HEK293 (cell line): ENCODE measurements around the gene SNX19.

ENCODE experiments used
- BCL11A ChIP-seq: fragments of 450-650 bp; formaldehyde crosslinking; IDR thresholded peaks from 2 replicates; pipeline ENCODE4 v1.5.1; 2016; ENCODE audit warnings: low read depth, missing biosample characterization, missing genetic modification characterization
- GLI2 ChIP-seq: fragments of 450-650 bp; formaldehyde crosslinking; IDR thresholded peaks from 2 replicates; pipeline ENCODE4; 2017; ENCODE audit warnings: missing biosample characterization, missing genetic modification characterization, low read depth, borderline replicate concordance
- KLF8 ChIP-seq: fragments of 450-650 bp; formaldehyde crosslinking; IDR thresholded peaks from 2 replicates; pipeline ENCODE4 v1.5.1; 2016; ENCODE audit warnings: missing biosample characterization, missing genetic modification characterization
- PRDM1 ChIP-seq: fragments of 450-650 bp; formaldehyde crosslinking; IDR thresholded peaks from 2 replicates; pipeline ENCODE4; 2016; ENCODE audit warnings: missing biosample characterization, missing genetic modification characterization
- SP3 ChIP-seq: fragments of 450-650 bp; formaldehyde crosslinking; IDR thresholded peaks from 2 replicates; pipeline ENCODE4 v1.5.1; 2016; ENCODE audit warnings: missing biosample characterization, missing genetic modification characterization
- SP7 ChIP-seq: fragments of 450-650 bp; formaldehyde crosslinking; IDR thresholded peaks from 2 replicates; pipeline ENCODE4 v1.5.1; 2016; ENCODE audit warnings: missing biosample characterization, missing genetic modification characterization
- TRIM28 ChIP-seq: IDR thresholded peaks from 2 replicates; pipeline ENCODE4 v1.6.1; 2011; ENCODE audit warnings: low read length, control low read depth, borderline replicate concordance
- ZBTB1 ChIP-seq: fragments of 450-650 bp; formaldehyde crosslinking; IDR thresholded peaks from 2 replicates; pipeline ENCODE4 v1.5.1; 2016; ENCODE audit warnings: missing biosample characterization, missing genetic modification characterization
- ZBTB11 ChIP-seq: fragments of 450-650 bp; formaldehyde crosslinking; conservative IDR thresholded peaks from 2 replicates; pipeline ENCODE4 v1.5.1; 2016; ENCODE audit warnings: low read depth, missing biosample characterization, missing genetic modification characterization
- ZBTB17 ChIP-seq: fragments of 450-650 bp; formaldehyde crosslinking; IDR thresholded peaks from 2 replicates; pipeline ENCODE4 v1.5.1; 2016; ENCODE audit warnings: missing biosample characterization, missing genetic modification characterization
- ZBTB7A ChIP-seq: fragments of 450-650 bp; formaldehyde crosslinking; IDR thresholded peaks from 2 replicates; pipeline ENCODE4 v1.5.1; 2016; ENCODE audit warnings: low read depth, missing biosample characterization, missing genetic modification characterization
- ZFHX2 ChIP-seq: fragments of 450-650 bp; formaldehyde crosslinking; conservative IDR thresholded peaks from 2 replicates; pipeline ENCODE4 v1.5.1; 2016; ENCODE audit warnings: missing biosample characterization, missing genetic modification characterization
- ZNF184 ChIP-seq: fragments of 450-650 bp; IDR thresholded peaks from 2 replicates; pipeline ENCODE4 v1.5.1; 2018; ENCODE audit warnings: missing biosample characterization, mild to moderate bottlenecking, missing genetic modification characterization
- ZNF2 ChIP-seq: fragments of 450-650 bp; formaldehyde crosslinking; IDR thresholded peaks from 2 replicates; pipeline ENCODE4 v1.5.1; 2016; ENCODE audit warnings: missing biosample characterization, missing genetic modification characterization
- ZNF324 ChIP-seq: fragments of 450-650 bp; formaldehyde crosslinking; IDR thresholded peaks from 2 replicates; pipeline ENCODE4 v1.5.1; 2016; ENCODE audit warnings: missing biosample characterization, missing genetic modification characterization
- ZNF404 ChIP-seq: fragments of 450-650 bp; formaldehyde crosslinking; IDR thresholded peaks from 2 replicates; pipeline ENCODE4 v1.5.1; 2017; ENCODE audit warnings: missing biosample characterization, missing genetic modification characterization
- ZNF449 ChIP-seq: fragments of 450-650 bp; formaldehyde crosslinking; IDR thresholded peaks from 2 replicates; pipeline ENCODE4 v1.5.1; 2017; ENCODE audit warnings: missing biosample characterization, mild to moderate bottlenecking, missing genetic modification characterization, moderate library complexity
- ZNF521 ChIP-seq: fragments of 450-650 bp; formaldehyde crosslinking; IDR thresholded peaks from 2 replicates; pipeline ENCODE4 v1.5.1; 2017; ENCODE audit warnings: missing biosample characterization, mild to moderate bottlenecking, missing genetic modification characterization
- ZNF555 ChIP-seq: fragments of 450-650 bp; formaldehyde crosslinking; conservative IDR thresholded peaks from 2 replicates; pipeline ENCODE4 v1.5.1; 2017; ENCODE audit warnings: missing biosample characterization, mild to moderate bottlenecking, missing genetic modification characterization, inconsistent platforms
- ZNF560 ChIP-seq: fragments of 450-650 bp; formaldehyde crosslinking; IDR thresholded peaks from 2 replicates; pipeline ENCODE4 v1.5.1; 2017; ENCODE audit warnings: missing biosample characterization, missing genetic modification characterization, borderline replicate concordance
- ZNF585B ChIP-seq: fragments of 450-650 bp; formaldehyde crosslinking; IDR thresholded peaks from 2 replicates; pipeline ENCODE4 v1.5.1; 2016; ENCODE audit warnings: missing biosample characterization, missing genetic modification characterization
- ZNF776 ChIP-seq: fragments of 450-650 bp; formaldehyde crosslinking; IDR thresholded peaks from 2 replicates; pipeline ENCODE4 v1.5.0; 2017; ENCODE audit warnings: missing biosample characterization, missing genetic modification characterization, borderline replicate concordance
- ZNF777 ChIP-seq: fragments of 450-650 bp; formaldehyde crosslinking; IDR thresholded peaks from 2 replicates; pipeline ENCODE4 v1.5.1; 2017; ENCODE audit warnings: missing biosample characterization, missing genetic modification characterization, borderline replicate concordance
- ZNF830 ChIP-seq: fragments of 450-650 bp; IDR thresholded peaks from 2 replicates; pipeline ENCODE4 v1.5.0; 2018; ENCODE audit warnings: missing biosample characterization, missing genetic modification characterization, low read depth, mild to moderate bottlenecking, moderate library complexity
- ZNF837 ChIP-seq: fragments of 450-650 bp; formaldehyde crosslinking; IDR thresholded peaks from 2 replicates; pipeline ENCODE4 v1.5.1; 2016; ENCODE audit warnings: missing biosample characterization, missing genetic modification characterization
- ZSCAN30 ChIP-seq: fragments of 450-650 bp; IDR thresholded peaks from 2 replicates; pipeline ENCODE4 v1.5.1; 2018; ENCODE audit warnings: missing biosample characterization, mild to moderate bottlenecking, missing genetic modification characterization, moderate library complexity
- TF ChIP-seq, protein P1 (sequence below): fragments of 450-650 bp; IDR thresholded peaks from 2 replicates; pipeline ENCODE4 v1.5.1; 2018; ENCODE audit warnings: missing biosample characterization, mild to moderate bottlenecking, missing genetic modification characterization
- TF ChIP-seq, protein P2 (sequence below): fragments of 450-650 bp; formaldehyde crosslinking; IDR thresholded peaks from 2 replicates; pipeline ENCODE4 v1.5.1; 2016; ENCODE audit warnings: missing biosample characterization, missing genetic modification characterization
- TF ChIP-seq, protein P3 (sequence below): fragments of 450-650 bp; formaldehyde crosslinking; IDR thresholded peaks from 2 replicates; pipeline ENCODE4 v1.5.1; 2016; ENCODE audit warnings: missing biosample characterization, missing genetic modification characterization

The SNX19 gene

DNA sequence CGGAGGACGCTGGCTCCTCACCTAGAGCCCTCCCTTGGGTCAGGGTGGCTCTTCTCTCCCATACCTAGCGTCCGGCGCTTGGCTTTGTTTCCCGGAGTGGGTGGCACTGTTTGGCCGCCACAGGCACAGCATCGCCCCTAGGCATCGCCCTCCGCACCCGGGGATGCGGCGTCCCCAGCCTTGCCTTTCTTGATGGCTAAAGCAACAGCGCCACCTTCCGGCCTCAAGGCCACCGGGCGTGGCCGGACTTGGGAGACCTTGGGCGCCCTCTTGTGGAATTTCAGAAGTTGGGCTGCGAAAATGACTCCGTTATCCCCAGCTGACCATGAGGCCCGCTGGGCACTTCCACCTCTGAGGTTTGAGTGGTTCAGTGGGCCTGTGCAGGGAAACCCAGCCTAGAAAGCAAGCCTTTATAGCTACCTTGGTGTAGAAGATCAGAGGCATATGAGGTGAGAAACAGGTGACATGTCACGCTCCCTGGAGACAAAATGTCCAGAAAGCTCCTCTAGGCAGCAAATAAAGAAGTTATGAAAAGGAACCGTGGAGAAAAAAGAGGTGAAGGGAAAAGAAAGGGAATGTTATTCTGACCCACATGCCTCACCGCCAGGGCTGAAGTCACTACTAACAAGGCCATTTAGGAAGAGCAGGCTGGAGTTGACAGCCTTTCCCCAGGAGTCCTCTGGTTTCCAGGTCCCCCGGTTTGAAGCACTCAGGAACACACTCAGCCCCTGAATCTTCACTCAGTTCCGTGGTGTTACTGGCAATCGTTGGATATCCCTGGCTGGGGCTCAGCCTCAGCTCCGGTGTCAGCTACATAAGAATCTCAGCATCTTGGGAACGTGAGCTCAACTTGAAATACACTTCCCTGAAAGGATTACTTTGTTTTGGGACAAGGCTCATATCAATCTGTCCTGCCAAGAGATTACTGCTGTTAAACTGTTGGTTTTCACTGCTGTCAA lies 54.1 kb downstream of the SNX19 start (continued):
- TF ChIP-seq ZNF560 (tag by site-specific recombination) = no peak
- 0 out of 2 replicates have a peak, but pooled peaks have one; percentile 37 for TF ChIP-seq SP7 (tag by site-specific recombination)
- TF ChIP-seq ZNF184 (tag by site-specific recombination) = no peak
- no peak for TF ChIP-seq ZNF324 (tag by site-specific recombination)
- TF ChIP-seq ZNF830 (tag by site-specific recombination) = no peak
- peak; percentile 42; the same call in 1 of the 2 replicates for TF ChIP-seq TRIM28
- TF ChIP-seq ZFHX2 (tag by site-specific recombination) = no peak
- peak; percentile 48; the same call in 1 of the 2 replicates for TF ChIP-seq KLF8 (tag by site-specific recombination)
- no peak for TF ChIP-seq GLI2 (tag by site-specific recombination)
- no peak for TF ChIP-seq ZNF555 (tag by site-specific recombination)
- TF ChIP-seq ZBTB17 (tag by site-specific recombination) = no peak
- TF ChIP-seq PRDM1 (tag by site-specific recombination) = no peak
- TF ChIP-seq ZNF585B (tag by site-specific recombination) = no peak
- no peak for TF ChIP-seq ZNF404 (tag by site-specific recombination)
- TF ChIP-seq ZNF521 (tag by site-specific recombination) = no peak
- peak; percentile 68; the same call in 1 of the 2 replicates for TF ChIP-seq ZSCAN30
- TF ChIP-seq ZBTB7A (tag by site-specific recombination) = no peak
- TF ChIP-seq ZBTB1 (tag by site-specific recombination) = no peak
- TF ChIP-seq, protein P1, sequence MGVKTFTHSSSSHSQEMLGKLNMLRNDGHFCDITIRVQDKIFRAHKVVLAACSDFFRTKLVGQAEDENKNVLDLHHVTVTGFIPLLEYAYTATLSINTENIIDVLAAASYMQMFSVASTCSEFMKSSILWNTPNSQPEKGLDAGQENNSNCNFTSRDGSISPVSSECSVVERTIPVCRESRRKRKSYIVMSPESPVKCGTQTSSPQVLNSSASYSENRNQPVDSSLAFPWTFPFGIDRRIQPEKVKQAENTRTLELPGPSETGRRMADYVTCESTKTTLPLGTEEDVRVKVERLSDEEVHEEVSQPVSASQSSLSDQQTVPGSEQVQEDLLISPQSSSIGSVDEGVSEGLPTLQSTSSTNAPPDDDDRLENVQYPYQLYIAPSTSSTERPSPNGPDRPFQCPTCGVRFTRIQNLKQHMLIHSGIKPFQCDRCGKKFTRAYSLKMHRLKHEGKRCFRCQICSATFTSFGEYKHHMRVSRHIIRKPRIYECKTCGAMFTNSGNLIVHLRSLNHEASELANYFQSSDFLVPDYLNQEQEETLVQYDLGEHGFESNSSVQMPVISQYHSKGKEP = no peak
- TF ChIP-seq ZNF837 (tag by site-specific recombination) = no peak
- no peak for TF ChIP-seq BCL11A (tag by site-specific recombination)
- no peak for TF ChIP-seq ZNF777 (tag by site-specific recombination)
- no peak for TF ChIP-seq ZBTB11
- no peak for TF ChIP-seq ZNF776 (tag by site-specific recombination)
- peak; percentile 75 for TF ChIP-seq ZNF2 (tag by site-specific recombination)
- TF ChIP-seq SP3 (tag by site-specific recombination) = no peak
- TF ChIP-seq ZNF449 (tag by site-specific recombination) = no peak
- TF ChIP-seq, protein P2, sequence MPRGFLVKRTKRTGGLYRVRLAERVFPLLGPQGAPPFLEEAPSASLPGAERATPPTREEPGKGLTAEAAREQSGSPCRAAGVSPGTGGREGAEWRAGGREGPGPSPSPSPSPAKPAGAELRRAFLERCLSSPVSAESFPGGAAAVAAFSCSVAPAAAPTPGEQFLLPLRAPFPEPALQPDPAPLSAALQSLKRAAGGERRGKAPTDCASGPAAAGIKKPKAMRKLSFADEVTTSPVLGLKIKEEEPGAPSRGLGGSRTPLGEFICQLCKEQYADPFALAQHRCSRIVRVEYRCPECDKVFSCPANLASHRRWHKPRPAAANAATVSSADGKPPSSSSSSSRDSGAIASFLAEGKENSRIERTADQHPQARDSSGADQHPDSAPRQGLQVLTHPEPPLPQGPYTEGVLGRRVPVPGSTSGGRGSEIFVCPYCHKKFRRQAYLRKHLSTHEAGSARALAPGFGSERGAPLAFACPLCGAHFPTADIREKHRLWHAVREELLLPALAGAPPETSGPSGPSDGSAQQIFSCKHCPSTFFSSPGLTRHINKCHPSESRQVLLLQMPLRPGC = no peak
- TF ChIP-seq, protein P3, sequence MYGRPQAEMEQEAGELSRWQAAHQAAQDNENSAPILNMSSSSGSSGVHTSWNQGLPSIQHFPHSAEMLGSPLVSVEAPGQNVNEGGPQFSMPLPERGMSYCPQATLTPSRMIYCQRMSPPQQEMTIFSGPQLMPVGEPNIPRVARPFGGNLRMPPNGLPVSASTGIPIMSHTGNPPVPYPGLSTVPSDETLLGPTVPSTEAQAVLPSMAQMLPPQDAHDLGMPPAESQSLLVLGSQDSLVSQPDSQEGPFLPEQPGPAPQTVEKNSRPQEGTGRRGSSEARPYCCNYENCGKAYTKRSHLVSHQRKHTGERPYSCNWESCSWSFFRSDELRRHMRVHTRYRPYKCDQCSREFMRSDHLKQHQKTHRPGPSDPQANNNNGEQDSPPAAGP (tag by site-specific recombination) = 0 out of 2 replicates have a peak, but pooled peaks have one; percentile 48
